ENCODE results near the gene ZBTB6.

- TF ChIP-seq, protein P1, sequence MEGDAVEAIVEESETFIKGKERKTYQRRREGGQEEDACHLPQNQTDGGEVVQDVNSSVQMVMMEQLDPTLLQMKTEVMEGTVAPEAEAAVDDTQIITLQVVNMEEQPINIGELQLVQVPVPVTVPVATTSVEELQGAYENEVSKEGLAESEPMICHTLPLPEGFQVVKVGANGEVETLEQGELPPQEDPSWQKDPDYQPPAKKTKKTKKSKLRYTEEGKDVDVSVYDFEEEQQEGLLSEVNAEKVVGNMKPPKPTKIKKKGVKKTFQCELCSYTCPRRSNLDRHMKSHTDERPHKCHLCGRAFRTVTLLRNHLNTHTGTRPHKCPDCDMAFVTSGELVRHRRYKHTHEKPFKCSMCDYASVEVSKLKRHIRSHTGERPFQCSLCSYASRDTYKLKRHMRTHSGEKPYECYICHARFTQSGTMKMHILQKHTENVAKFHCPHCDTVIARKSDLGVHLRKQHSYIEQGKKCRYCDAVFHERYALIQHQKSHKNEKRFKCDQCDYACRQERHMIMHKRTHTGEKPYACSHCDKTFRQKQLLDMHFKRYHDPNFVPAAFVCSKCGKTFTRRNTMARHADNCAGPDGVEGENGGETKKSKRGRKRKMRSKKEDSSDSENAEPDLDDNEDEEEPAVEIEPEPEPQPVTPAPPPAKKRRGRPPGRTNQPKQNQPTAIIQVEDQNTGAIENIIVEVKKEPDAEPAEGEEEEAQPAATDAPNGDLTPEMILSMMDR (conservative IDR thresholded peaks at IDR 0.05 in 1 of 2, IDR thresholded peaks at IDR 0.05 in 1 of 2; ENCODE audit: low read depth in 1 of 2, low read length in 2 of 2) = no peak
- no peak for TF ChIP-seq EZH2 (IDR thresholded peaks at IDR 0.05; ENCODE audit: low read length, missing control alignments)
Measured at GRCh38 chr9:122931226-122932121, 18.4 kb upstream of the ZBTB6 start, which contains the start of gene ZBTB26.
